Neural cell (in vitro differentiated cells): Measurements from ENCODE around the gene CASP2. TPM values are rescaled to one million over a fixed set of nuclear protein-coding genes. Genes with fewer than 3 reads are reported as not detected.

ENCODE experiments used
- H2AFZ ChIP-seq: fragments of 200-600, 300-800 bp; sonication (generic), shearing (Covaris generic); 2 replicates; pipeline ENCODE4 v1.6.0; 2014; ENCODE audit warnings: low read depth, mild to moderate bottlenecking, antibody characterized with exemption, low read length, moderate library complexity
- H3F3A ChIP-seq: fragments of 200-600 bp; shearing (Covaris generic); 2 replicates; pipeline ENCODE4 v1.6.1; 2016; ENCODE audit warnings: mild to moderate bottlenecking, moderate library complexity, mixed read lengths, antibody characterized with exemption, low read length; ENCODE audit not compliant: insufficient read depth, poor library complexity, severe bottlenecking
- H3K27ac ChIP-seq: fragments of 200-600, 300-800 bp; sonication (generic), shearing (Covaris generic); 2 replicates; pipeline ENCODE4 v1.5.1; 2014; ENCODE audit warnings: mild to moderate bottlenecking, low read length, moderate library complexity
- H3K27me3 ChIP-seq: fragments of 300-800, 200-600 bp; sonication (generic), shearing (Covaris generic); 2 replicates; pipeline ENCODE4 v1.6.0; 2014; ENCODE audit warnings: mild to moderate bottlenecking, low read depth, low read length, moderate library complexity; ENCODE audit not compliant: insufficient read depth
- H3K36me3 ChIP-seq: fragments of 300-800, 200-600 bp; sonication (generic), shearing (Covaris generic); 2 replicates; pipeline ENCODE4 v1.5.1; 2014; ENCODE audit warnings: mild to moderate bottlenecking, antibody characterized with exemption, low read length, moderate library complexity; ENCODE audit not compliant: insufficient read depth
- H3K4me2 ChIP-seq: fragments of 300-800, 200-600 bp; sonication (generic), shearing (Covaris generic); 2 replicates; pipeline ENCODE4 v1.6.0; 2014; ENCODE audit warnings: mild to moderate bottlenecking, low read length
- H3K4me3 ChIP-seq: fragments of 300-800, 200-600 bp; sonication (generic), shearing (Covaris generic); 2 replicates; pipeline ENCODE4 v1.5.1; 2014; ENCODE audit warnings: mild to moderate bottlenecking, low read length, moderate library complexity
- H3K79me2 ChIP-seq: fragments of 200-600 bp; shearing (Covaris generic); replicated peaks from 2 replicates; pipeline ENCODE4 v1.6.0; 2014; ENCODE audit warnings: mild to moderate bottlenecking, low read length, moderate library complexity; ENCODE audit not compliant: insufficient read depth
- H3K9ac ChIP-seq: fragments of 300-800, 200-600 bp; sonication (generic), shearing (Covaris generic); 2 replicates; pipeline ENCODE4 v1.6.1; 2016; ENCODE audit warnings: mild to moderate bottlenecking, low read length, mixed read lengths
- H3K9me2 ChIP-seq: fragments of 200-600 bp; shearing (Covaris generic); 2 replicates; pipeline ENCODE4 v1.6.1; 2016; ENCODE audit warnings: mild to moderate bottlenecking, low read length, mixed read lengths; ENCODE audit not compliant: insufficient read depth
- H3K9me3 ChIP-seq: fragments of 200-600, 300-800 bp; sonication (generic), shearing (Covaris generic); 2 replicates; pipeline ENCODE4 v1.6.1; 2016; ENCODE audit warnings: mild to moderate bottlenecking, mixed run types, low read length, moderate library complexity, mixed read lengths
- H4K20me1 ChIP-seq: fragments of 200-600 bp; shearing (Covaris generic); 2 replicates; pipeline ENCODE4 v1.6.1; 2016; ENCODE audit warnings: mild to moderate bottlenecking, mixed run types; ENCODE audit not compliant: insufficient read depth
- EP300 ChIP-seq: fragments of 450-650 bp; conservative IDR thresholded peaks from 2 replicates; pipeline ENCODE4 v1.6.1; 2014; ENCODE audit warnings: antibody characterized with exemption, mild to moderate bottlenecking, moderate library complexity; ENCODE audit not compliant: poor library complexity, severe bottlenecking
- EZH2 ChIP-seq: fragments of 200-600, 300-800 bp; shearing (Covaris generic), sonication (generic); IDR thresholded peaks from 2 replicates; pipeline ENCODE4 v1.6.1; 2014; ENCODE audit warnings: antibody characterized with exemption, low read length, borderline replicate concordance, mild to moderate bottlenecking; ENCODE audit not compliant: insufficient read depth, poor library complexity, severe bottlenecking
- MXI1 ChIP-seq: fragments of 450-650 bp; conservative IDR thresholded peaks from 2 replicates; pipeline ENCODE4 v1.6.1; 2014; ENCODE audit warnings: antibody characterized with exemption, mild to moderate bottlenecking; ENCODE audit not compliant: poor library complexity, severe bottlenecking
- POLR2AphosphoS5 ChIP-seq: IDR thresholded peaks from 2 replicates; pipeline ENCODE4 v1.6.1; 2012
- RAD21 ChIP-seq: fragments of 450-650 bp; conservative IDR thresholded peaks from 2 replicates; pipeline ENCODE4 v1.6.1; 2014; ENCODE audit warnings: antibody characterized with exemption, mild to moderate bottlenecking, moderate library complexity
- SMC3 ChIP-seq: fragments of 450-650 bp; conservative IDR thresholded peaks from 2 replicates; pipeline ENCODE4 v1.6.1; 2014; ENCODE audit warnings: antibody characterized with exemption, mild to moderate bottlenecking, moderate library complexity; ENCODE audit not compliant: poor library complexity
- TAF1 ChIP-seq: IDR thresholded peaks from 2 replicates; pipeline ENCODE4 v1.6.1; 2012; ENCODE audit warnings: low read depth
- polyA plus RNA-seq: library from polyadenylated mRNA; depleted of rRNA; stranded (reverse); fragments of >200 nt; gene quantifications from 2 replicates; pipeline ENCODE4 v1.2.3, GENCODE V29; 2014
- TF ChIP-seq, protein P1 (sequence below): fragments of 450-650 bp; IDR thresholded peaks from 2 replicates; pipeline ENCODE4 v1.5.1; 2014; ENCODE audit warnings: antibody characterized with exemption, mild to moderate bottlenecking, moderate library complexity; ENCODE audit not compliant: poor library complexity, severe bottlenecking
- TF ChIP-seq, protein P2 (sequence below): IDR thresholded peaks from 2 replicates; pipeline ENCODE4 v1.6.1; 2012; ENCODE audit warnings: borderline replicate concordance

The CASP2 gene
- polyA plus RNA-seq, 1 donor from 2014 or later: 9.0 TPM

DNA sequence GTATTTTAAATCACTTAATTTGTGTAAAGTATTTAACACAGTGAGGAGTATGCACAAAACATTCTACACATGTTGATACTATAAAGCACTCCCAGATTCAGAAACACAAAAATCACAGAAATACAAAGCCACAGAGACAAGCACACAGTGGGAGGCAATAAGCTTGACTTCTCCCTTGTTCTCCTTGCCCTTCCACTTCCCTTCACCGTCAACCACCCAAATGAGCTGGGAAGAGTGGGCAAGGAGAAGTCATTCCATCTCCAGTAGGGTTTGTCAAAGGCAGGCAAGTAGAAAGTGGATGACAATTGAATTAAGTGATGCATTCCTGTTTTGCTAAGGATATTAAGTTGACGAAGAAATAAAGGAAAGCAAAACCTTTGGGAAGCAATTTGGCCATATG lies 7.6 kb upstream of the CASP2 start:
- no peak overlapping the region for H3K27ac ChIP-seq
- TF ChIP-seq POLR2AphosphoS5 (no peak), TAF1 (no peak), MXI1 (no peak), RAD21 (no peak), EP300 (no peak), EZH2 (no peak), SMC3 (no peak)
- TF ChIP-seq, protein P1, sequence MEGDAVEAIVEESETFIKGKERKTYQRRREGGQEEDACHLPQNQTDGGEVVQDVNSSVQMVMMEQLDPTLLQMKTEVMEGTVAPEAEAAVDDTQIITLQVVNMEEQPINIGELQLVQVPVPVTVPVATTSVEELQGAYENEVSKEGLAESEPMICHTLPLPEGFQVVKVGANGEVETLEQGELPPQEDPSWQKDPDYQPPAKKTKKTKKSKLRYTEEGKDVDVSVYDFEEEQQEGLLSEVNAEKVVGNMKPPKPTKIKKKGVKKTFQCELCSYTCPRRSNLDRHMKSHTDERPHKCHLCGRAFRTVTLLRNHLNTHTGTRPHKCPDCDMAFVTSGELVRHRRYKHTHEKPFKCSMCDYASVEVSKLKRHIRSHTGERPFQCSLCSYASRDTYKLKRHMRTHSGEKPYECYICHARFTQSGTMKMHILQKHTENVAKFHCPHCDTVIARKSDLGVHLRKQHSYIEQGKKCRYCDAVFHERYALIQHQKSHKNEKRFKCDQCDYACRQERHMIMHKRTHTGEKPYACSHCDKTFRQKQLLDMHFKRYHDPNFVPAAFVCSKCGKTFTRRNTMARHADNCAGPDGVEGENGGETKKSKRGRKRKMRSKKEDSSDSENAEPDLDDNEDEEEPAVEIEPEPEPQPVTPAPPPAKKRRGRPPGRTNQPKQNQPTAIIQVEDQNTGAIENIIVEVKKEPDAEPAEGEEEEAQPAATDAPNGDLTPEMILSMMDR: no peak
- TF ChIP-seq, protein P2, sequence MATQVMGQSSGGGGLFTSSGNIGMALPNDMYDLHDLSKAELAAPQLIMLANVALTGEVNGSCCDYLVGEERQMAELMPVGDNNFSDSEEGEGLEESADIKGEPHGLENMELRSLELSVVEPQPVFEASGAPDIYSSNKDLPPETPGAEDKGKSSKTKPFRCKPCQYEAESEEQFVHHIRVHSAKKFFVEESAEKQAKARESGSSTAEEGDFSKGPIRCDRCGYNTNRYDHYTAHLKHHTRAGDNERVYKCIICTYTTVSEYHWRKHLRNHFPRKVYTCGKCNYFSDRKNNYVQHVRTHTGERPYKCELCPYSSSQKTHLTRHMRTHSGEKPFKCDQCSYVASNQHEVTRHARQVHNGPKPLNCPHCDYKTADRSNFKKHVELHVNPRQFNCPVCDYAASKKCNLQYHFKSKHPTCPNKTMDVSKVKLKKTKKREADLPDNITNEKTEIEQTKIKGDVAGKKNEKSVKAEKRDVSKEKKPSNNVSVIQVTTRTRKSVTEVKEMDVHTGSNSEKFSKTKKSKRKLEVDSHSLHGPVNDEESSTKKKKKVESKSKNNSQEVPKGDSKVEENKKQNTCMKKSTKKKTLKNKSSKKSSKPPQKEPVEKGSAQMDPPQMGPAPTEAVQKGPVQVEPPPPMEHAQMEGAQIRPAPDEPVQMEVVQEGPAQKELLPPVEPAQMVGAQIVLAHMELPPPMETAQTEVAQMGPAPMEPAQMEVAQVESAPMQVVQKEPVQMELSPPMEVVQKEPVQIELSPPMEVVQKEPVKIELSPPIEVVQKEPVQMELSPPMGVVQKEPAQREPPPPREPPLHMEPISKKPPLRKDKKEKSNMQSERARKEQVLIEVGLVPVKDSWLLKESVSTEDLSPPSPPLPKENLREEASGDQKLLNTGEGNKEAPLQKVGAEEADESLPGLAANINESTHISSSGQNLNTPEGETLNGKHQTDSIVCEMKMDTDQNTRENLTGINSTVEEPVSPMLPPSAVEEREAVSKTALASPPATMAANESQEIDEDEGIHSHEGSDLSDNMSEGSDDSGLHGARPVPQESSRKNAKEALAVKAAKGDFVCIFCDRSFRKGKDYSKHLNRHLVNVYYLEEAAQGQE: no peak

DNA sequence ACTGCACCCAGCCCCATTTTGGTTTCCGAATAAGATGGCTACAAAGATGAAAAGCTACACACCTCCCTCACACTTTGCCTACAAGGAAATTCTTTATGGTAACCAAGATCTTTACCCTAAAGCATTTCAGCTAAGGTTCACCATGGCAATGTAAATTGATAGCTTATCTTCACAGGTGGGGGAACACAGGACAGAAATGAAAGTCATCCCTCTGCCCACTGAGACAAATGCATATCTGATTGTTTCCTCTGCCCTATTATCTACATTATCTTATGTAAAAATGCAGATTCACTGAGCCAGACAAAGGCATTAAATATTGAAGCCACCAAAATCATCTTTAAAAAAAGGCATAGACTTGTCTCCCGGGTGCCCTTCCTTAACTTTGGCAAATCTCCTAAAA lies 6.6 kb upstream of the CASP2 start:
- Histone ChIP-seq H2AFZ (no peak overlapping the region), H3K9me3 (no peaks in the 10 kb centered on the region), H3K9me2 (no peaks in the 10 kb centered on the region), H3K79me2 (no peaks in the 10 kb centered on the region), H3F3A (no peaks in the 10 kb centered on the region), H3K27me3 (no peaks in the 10 kb centered on the region), H4K20me1 (no peaks in the 10 kb centered on the region), H3K4me3 (no peak overlapping the region), H3K36me3 (no peaks in the 10 kb centered on the region), H3K9ac (no peak overlapping the region), H3K4me2 (no peak overlapping the region), H3K27ac (no peak overlapping the region)
- TF ChIP-seq, protein P2: no peak
- TF ChIP-seq EP300 (no peak), EZH2 (no peak), POLR2AphosphoS5 (no peak), TAF1 (no peak), SMC3 (no peak), MXI1 (no peak), RAD21 (no peak)
- TF ChIP-seq, protein P1: no peak

More for the DNA sequence above, 7.6 kb upstream of the CASP2 start:
- no peak overlapping the region for H3K4me2 ChIP-seq
- no peaks in the 10 kb centered on the region for H3F3A ChIP-seq
- H3K36me3 ChIP-seq: no peaks in the 10 kb centered on the region
- no peaks in the 10 kb centered on the region for H3K9me2 ChIP-seq
- H3K27me3 ChIP-seq: no peaks in the 10 kb centered on the region
- no peak overlapping the region for H3K9ac ChIP-seq
- no peak overlapping the region for H3K4me3 ChIP-seq
- H4K20me1 ChIP-seq: no peaks in the 10 kb centered on the region
- H3K9me3 ChIP-seq: no peaks in the 10 kb centered on the region
- H3K79me2 ChIP-seq: no peaks in the 10 kb centered on the region
- H2AFZ ChIP-seq: no peak overlapping the region
